Measurements from ENCODE around the gene UMPS. TPM values are rescaled to one million over a fixed set of nuclear protein-coding genes. Genes with fewer than 3 reads are reported as not detected.

Gene UMPS
- total RNA-seq, 1 donor from 2014 or later = 50.3 TPM

DNA sequence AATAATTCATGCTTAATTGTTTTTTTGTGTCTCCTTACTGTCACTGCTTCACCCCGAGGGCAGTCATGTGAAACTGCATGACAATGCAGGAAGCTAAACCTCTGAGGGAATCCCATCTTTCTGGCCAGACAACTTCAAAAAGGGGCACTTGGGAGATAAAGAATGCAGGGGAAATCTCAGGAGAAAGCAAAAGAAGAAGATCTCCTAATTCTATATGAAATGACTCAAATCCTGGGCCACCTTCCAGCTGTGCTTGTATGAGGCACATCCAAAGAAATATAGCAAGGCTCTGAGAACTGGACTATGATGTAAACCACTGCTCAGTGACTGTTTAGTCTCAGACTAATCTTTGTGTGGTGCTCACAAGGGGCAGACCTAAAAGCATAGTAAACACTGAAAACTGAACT, 22.6 kb upstream of the UMPS start:
- H3K9me3 Mint-ChIP-seq (ENCODE audit: low read depth) = no peaks in the 10 kb centered on the region
- H3K36me3 Mint-ChIP-seq (ENCODE audit: insufficient read depth) = peaks cover 6% of the 10 kb centered on the region
- no peak overlapping the region for H3K27ac Mint-ChIP-seq
- TF ChIP-seq, protein P1, sequence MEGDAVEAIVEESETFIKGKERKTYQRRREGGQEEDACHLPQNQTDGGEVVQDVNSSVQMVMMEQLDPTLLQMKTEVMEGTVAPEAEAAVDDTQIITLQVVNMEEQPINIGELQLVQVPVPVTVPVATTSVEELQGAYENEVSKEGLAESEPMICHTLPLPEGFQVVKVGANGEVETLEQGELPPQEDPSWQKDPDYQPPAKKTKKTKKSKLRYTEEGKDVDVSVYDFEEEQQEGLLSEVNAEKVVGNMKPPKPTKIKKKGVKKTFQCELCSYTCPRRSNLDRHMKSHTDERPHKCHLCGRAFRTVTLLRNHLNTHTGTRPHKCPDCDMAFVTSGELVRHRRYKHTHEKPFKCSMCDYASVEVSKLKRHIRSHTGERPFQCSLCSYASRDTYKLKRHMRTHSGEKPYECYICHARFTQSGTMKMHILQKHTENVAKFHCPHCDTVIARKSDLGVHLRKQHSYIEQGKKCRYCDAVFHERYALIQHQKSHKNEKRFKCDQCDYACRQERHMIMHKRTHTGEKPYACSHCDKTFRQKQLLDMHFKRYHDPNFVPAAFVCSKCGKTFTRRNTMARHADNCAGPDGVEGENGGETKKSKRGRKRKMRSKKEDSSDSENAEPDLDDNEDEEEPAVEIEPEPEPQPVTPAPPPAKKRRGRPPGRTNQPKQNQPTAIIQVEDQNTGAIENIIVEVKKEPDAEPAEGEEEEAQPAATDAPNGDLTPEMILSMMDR (IDR thresholded peaks at IDR 0.05; ENCODE audit: unreplicated experiment) = no peak
- DNase-seq (ENCODE audit: low spot score, unreplicated experiment) = no peak
- no peaks in the 10 kb centered on the region for H3K27me3 Mint-ChIP-seq
- H3K4me3 Mint-ChIP-seq (ENCODE audit: low read depth) = no peak overlapping the region
- no peaks in the 10 kb centered on the region for H3K4me1 Mint-ChIP-seq (ENCODE audit: low read depth)

DNA sequence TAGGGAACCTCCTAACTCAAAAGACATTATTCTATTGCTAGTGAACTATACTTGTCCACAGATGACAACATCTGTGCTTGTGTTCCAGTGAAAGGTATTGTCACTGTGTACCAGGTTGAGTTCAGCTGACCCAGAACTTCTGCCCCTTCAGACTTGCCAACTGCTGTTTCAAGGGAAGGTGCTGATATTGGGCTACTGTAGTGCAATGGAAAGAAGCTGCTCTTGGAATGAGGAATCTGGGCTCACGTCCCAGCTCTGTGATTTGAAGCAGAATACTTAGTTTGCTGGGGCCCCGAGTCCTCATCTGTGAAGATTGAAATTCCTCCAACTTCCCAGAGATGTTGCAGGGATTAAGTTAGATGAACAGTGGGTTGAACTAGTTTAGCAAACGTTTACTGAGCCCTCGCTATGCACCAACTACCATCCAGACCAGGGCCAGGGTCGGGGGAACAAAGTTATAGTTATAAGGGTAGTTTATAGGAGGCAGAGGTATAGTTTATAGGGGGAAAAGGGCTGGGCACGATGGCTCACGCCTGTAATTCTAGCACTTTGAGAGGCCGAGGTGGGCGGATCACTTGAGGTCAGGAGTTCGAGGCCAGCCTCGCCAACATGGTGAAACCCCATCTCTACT, 15.9 kb upstream of the UMPS start:
- TF ChIP-seq, protein P1 (IDR thresholded peaks at IDR 0.05; ENCODE audit: unreplicated experiment) = no peak
- no peak overlapping the region for H3K27ac Mint-ChIP-seq
- H3K36me3 Mint-ChIP-seq (ENCODE audit: insufficient read depth) = peaks cover 7% of the 10 kb centered on the region
- no peaks in the 10 kb centered on the region for H3K9me3 Mint-ChIP-seq (ENCODE audit: low read depth)
- DNase-seq (ENCODE audit: low spot score, unreplicated experiment) = no peak
- H3K27me3 Mint-ChIP-seq = no peaks in the 10 kb centered on the region
- H3K4me1 Mint-ChIP-seq (ENCODE audit: low read depth) = no peaks in the 10 kb centered on the region
- H3K4me3 Mint-ChIP-seq (ENCODE audit: low read depth) = no peak overlapping the region

DNA sequence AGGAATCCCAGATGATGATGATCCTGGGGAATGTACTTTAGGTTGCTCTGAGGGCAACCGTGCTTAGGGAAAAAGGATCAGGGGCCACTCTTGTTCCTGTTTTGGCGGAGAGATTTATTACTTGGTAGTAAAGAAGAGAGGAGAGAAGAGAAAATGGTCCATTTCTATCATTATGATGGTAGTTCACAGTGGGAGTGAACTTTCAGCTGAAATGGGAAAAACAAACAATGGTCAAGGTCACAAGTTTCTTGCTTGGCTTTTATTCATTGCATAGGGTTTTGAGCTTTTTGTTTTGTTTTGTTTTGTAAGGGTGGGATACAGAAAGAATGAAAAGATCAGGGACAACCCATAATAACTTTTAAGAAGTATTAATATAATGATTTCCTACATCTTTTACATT, 7.7 kb upstream of the UMPS start:
- Mint-ChIP-seq H3K4me1 (ENCODE audit: low read depth) (no peaks in the 10 kb centered on the region), H3K27ac (no peak overlapping the region), H3K9me3 (ENCODE audit: low read depth) (no peaks in the 10 kb centered on the region), H3K27me3 (no peaks in the 10 kb centered on the region), H3K36me3 (ENCODE audit: insufficient read depth) (peaks cover 8% of the 10 kb centered on the region), H3K4me3 (ENCODE audit: low read depth) (no peak overlapping the region)
- no peak for DNase-seq (ENCODE audit: low spot score, unreplicated experiment)
- TF ChIP-seq, protein P1 (IDR thresholded peaks at IDR 0.05; ENCODE audit: unreplicated experiment) = no peak

DNA sequence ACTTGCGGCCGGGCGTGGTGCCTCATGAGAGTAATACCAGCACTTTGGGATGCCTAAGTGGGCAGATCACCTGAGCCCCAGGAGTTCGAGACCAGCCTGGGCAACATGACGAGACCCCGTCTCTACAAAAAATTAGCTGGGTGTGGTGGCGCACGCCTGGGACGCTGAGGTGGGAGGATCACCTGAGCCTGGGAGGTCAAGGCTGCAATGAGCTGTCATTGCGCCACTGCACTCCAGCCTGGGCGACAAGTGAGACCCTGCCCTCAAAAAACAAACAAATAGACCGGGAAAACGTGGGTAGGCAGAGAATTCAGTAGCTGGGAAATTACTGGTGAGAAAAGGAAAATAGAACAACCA, 667 bp downstream of the UMPS start:
- no peak for DNase-seq (ENCODE audit: low spot score, unreplicated experiment)
- peaks cover 16% of the 10 kb centered on the region for H3K4me1 Mint-ChIP-seq (ENCODE audit: low read depth)
- H3K4me3 Mint-ChIP-seq (ENCODE audit: low read depth) = peak overlapping the region; percentile 100
- H3K27me3 Mint-ChIP-seq = no peaks in the 10 kb centered on the region
- H3K36me3 Mint-ChIP-seq (ENCODE audit: insufficient read depth) = peaks cover 6% of the 10 kb centered on the region
- TF ChIP-seq, protein P1 (IDR thresholded peaks at IDR 0.05; ENCODE audit: unreplicated experiment) = no peak
- H3K27ac Mint-ChIP-seq = peak overlapping the region; percentile 99
- H3K9me3 Mint-ChIP-seq (ENCODE audit: low read depth) = no peaks in the 10 kb centered on the region

DNA sequence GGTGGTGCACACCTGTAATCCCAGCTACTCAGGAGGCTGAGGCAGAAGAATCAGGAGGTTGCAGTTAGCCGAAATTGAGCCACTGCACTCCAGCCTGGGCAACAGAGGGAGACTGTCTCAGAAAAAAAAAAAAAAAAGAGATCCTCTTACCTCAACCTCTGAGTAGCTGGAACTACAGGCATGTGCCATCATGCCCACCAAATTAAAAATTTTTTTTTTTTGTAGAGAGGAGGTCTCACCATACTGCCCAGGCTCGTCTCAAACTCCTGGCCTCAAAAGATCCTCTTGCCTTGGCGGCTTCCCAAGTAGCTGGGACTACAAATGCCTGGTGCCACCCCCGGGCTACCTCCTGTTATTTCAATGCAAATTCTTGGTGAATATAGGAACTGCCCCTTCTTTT, 1.5 kb downstream of the UMPS start:
- TF ChIP-seq, protein P1 (IDR thresholded peaks at IDR 0.05; ENCODE audit: unreplicated experiment) = no peak
- H3K9me3 Mint-ChIP-seq (ENCODE audit: low read depth) = no peaks in the 10 kb centered on the region
- peaks cover 6% of the 10 kb centered on the region for H3K36me3 Mint-ChIP-seq (ENCODE audit: insufficient read depth)
- no peak overlapping the region for H3K27ac Mint-ChIP-seq
- no peaks in the 10 kb centered on the region for H3K27me3 Mint-ChIP-seq
- peak overlapping the region; percentile 100 for H3K4me3 Mint-ChIP-seq (ENCODE audit: low read depth)
- peaks cover 16% of the 10 kb centered on the region for H3K4me1 Mint-ChIP-seq (ENCODE audit: low read depth)
- DNase-seq (ENCODE audit: low spot score, unreplicated experiment) = no peak

All from progenitor cell of endocrine pancreas (in vitro differentiated cells).